GM23338 (cell line): Measurements from ENCODE around the gene APOL1. TPM values are rescaled to one million over a fixed set of nuclear protein-coding genes. Genes with fewer than 3 reads are reported as not detected.

ENCODE experiments used
- ATAC-seq: fragments of 200-7000 bp; cut with Tn5 transposase; 3 replicates; pipeline ENCODE4 v1.9.1; 2020
- DNase-seq: peaks from one replicate; pipeline ENCODE4 v3.0.0-alpha.2; 2015; ENCODE audit warnings: low spot score
- H2AFZ ChIP-seq: fragments of 200-600 bp; sonication (generic); 2 replicates; pipeline ENCODE4 v1.8.0; 2016; ENCODE audit warnings: antibody characterized with exemption, mild to moderate bottlenecking, moderate library complexity
- H3F3A ChIP-seq: fragments of 200-600 bp; sonication (generic); replicated peaks from 2 replicates; pipeline ENCODE4 v1.8.0; 2017; ENCODE audit warnings: antibody characterized with exemption, mixed run types, low read depth
- H3K27ac ChIP-seq: fragments of 200-600 bp; sonication (generic); 2 replicates; pipeline ENCODE4 v1.6.1; 2016; ENCODE audit warnings: low read depth
- H3K27me3 ChIP-seq: fragments of 200-600 bp; sonication (generic); 2 replicates; pipeline ENCODE4 v1.8.0; 2016; ENCODE audit warnings: mild to moderate bottlenecking, mixed run types, moderate library complexity; ENCODE audit not compliant: insufficient read depth
- H3K36me3 ChIP-seq: fragments of 200-600 bp; sonication (generic); 2 replicates; pipeline ENCODE4 v1.8.0; 2016; ENCODE audit warnings: mild to moderate bottlenecking; ENCODE audit not compliant: insufficient read depth
- H3K4me1 ChIP-seq: fragments of 200-600 bp; sonication (generic); 2 replicates; pipeline ENCODE4 v1.8.0; 2016; ENCODE audit warnings: mild to moderate bottlenecking, moderate library complexity; ENCODE audit not compliant: insufficient read depth
- H3K4me2 ChIP-seq: fragments of 200-600 bp; sonication (generic); 2 replicates; pipeline ENCODE4 v1.7.1; 2017; ENCODE audit warnings: mixed run types
- H3K4me3 ChIP-seq: fragments of 200-600 bp; sonication (generic); 2 replicates; pipeline ENCODE4 v1.6.1; 2016; ENCODE audit warnings: mixed run types
- H3K79me2 ChIP-seq: fragments of 200-600 bp; sonication (generic); replicated peaks from 2 replicates; pipeline ENCODE4 v1.8.0; 2017; ENCODE audit warnings: mild to moderate bottlenecking; ENCODE audit not compliant: insufficient read depth
- H3K9me2 ChIP-seq: fragments of 200-600 bp; sonication (generic); 2 replicates; pipeline ENCODE4 v1.8.0; 2017; ENCODE audit not compliant: insufficient read depth
- H4K20me1 ChIP-seq: fragments of 200-600 bp; sonication (generic); replicated peaks from 2 replicates; pipeline ENCODE4 v1.8.0; 2017; ENCODE audit warnings: mild to moderate bottlenecking; ENCODE audit not compliant: insufficient read depth
- H3K27ac Mint-ChIP-seq: 2 replicates; pipeline ENCODE4 v1.8.0; 2020; ENCODE audit warnings: inconsistent platforms, mild to moderate bottlenecking, moderate library complexity, mixed read lengths
- H3K27me3 Mint-ChIP-seq: 3 replicates; pipeline ENCODE4 v1.8.0; 2022; ENCODE audit warnings: low read depth, mild to moderate bottlenecking, moderate library complexity, mixed read lengths, inconsistent platforms; ENCODE audit not compliant: insufficient read depth, poor library complexity
- H3K36me3 Mint-ChIP-seq: 3 replicates; pipeline ENCODE4 v1.8.0; 2021; ENCODE audit warnings: low read depth, mild to moderate bottlenecking, inconsistent platforms, moderate library complexity, mixed read lengths
- H3K4me1 Mint-ChIP-seq: 3 replicates; pipeline ENCODE4 v1.8.0; 2020; ENCODE audit warnings: mild to moderate bottlenecking, inconsistent platforms, mixed read lengths
- H3K4me3 Mint-ChIP-seq: 3 replicates; pipeline ENCODE4 v1.8.0; 2021; ENCODE audit warnings: moderate library complexity, mild to moderate bottlenecking, inconsistent platforms, mixed read lengths
- H3K9me3 Mint-ChIP-seq: 3 replicates; pipeline ENCODE4 v1.8.0; 2020; ENCODE audit warnings: moderate library complexity, mild to moderate bottlenecking, inconsistent platforms, mixed read lengths
- CTCF ChIP-seq, 2 experiments: fragments of 200-600 bp in 1 of 2; sonication (generic) in 1 of 2; conservative IDR thresholded peaks; 2 replicates each; pipeline versions ENCODE4 v1.5.1 to v1.6.1; 2016 to 2017; ENCODE audit warnings: antibody characterized with exemption in 2 of 2, low read depth in 2 of 2, mild to moderate bottlenecking in 2 of 2, moderate library complexity in 1 of 2
- ETS1 ChIP-seq: IDR thresholded peaks from 2 replicates; pipeline ENCODE4 v1.6.1; 2016; ENCODE audit warnings: antibody characterized with exemption
- EZH2 ChIP-seq: fragments of 200-600 bp; sonication (generic); IDR thresholded peaks from one replicate; pipeline ENCODE4 v1.8.0; 2017; ENCODE audit warnings: antibody characterized with exemption, mild to moderate bottlenecking, low read depth; ENCODE audit not compliant: unreplicated experiment
- EZH2phosphoT487 ChIP-seq: fragments of 200-600 bp; sonication (generic); IDR thresholded peaks from one replicate; pipeline ENCODE4 v1.8.1; 2018; ENCODE audit warnings: antibody characterized with exemption; ENCODE audit not compliant: unreplicated experiment
- JUNB ChIP-seq: IDR thresholded peaks from one replicate; pipeline ENCODE4 v1.6.1; 2016; ENCODE audit warnings: antibody characterized with exemption; ENCODE audit not compliant: unreplicated experiment
- NANOG ChIP-seq: IDR thresholded peaks from 2 replicates; pipeline ENCODE4 v1.6.1; 2016; ENCODE audit warnings: antibody characterized with exemption, borderline replicate concordance
- POLR2AphosphoS5 ChIP-seq: IDR thresholded peaks from 2 replicates; pipeline ENCODE4 v1.6.1; 2016; ENCODE audit warnings: antibody characterized with exemption, low read depth
- REST ChIP-seq: IDR thresholded peaks from one replicate; pipeline ENCODE4 v1.6.1; 2018; ENCODE audit warnings: antibody characterized with exemption; ENCODE audit not compliant: unreplicated experiment
- ZNF114 ChIP-seq: fragments of 250-450 bp; sonication (Bioruptor Pico); IDR thresholded peaks from 2 replicates; pipeline ENCODE4 v1.5.0; 2020; ENCODE audit warnings: mild to moderate bottlenecking, moderate library complexity
- ZNF462 ChIP-seq: fragments of 250-450 bp; sonication (Bioruptor Pico); IDR thresholded peaks from 2 replicates; pipeline ENCODE4 v1.5.0; 2020; ENCODE audit warnings: mild to moderate bottlenecking, moderate library complexity
- polyA plus RNA-seq: library from polyadenylated mRNA; unstranded; fragments of >200 nt; fragmentation: Nextera tagmentation; extraction: Ambion mirVana; gene quantifications from 2 replicates; pipeline ENCODE4 v1.2.1, GENCODE V29; 2016
- total RNA-seq: library from RNA; depleted of rRNA; stranded (reverse); fragments of >200 nt; shearing (Covaris generic); gene quantifications from 2 replicates; pipeline ENCODE4 v1.2.3, GENCODE V29; 2014

APOL1 gene
- total and polyA plus RNA-seq, 2 experiments from 2014 or later = 0.11 TPM; not detected in 1

DNA sequence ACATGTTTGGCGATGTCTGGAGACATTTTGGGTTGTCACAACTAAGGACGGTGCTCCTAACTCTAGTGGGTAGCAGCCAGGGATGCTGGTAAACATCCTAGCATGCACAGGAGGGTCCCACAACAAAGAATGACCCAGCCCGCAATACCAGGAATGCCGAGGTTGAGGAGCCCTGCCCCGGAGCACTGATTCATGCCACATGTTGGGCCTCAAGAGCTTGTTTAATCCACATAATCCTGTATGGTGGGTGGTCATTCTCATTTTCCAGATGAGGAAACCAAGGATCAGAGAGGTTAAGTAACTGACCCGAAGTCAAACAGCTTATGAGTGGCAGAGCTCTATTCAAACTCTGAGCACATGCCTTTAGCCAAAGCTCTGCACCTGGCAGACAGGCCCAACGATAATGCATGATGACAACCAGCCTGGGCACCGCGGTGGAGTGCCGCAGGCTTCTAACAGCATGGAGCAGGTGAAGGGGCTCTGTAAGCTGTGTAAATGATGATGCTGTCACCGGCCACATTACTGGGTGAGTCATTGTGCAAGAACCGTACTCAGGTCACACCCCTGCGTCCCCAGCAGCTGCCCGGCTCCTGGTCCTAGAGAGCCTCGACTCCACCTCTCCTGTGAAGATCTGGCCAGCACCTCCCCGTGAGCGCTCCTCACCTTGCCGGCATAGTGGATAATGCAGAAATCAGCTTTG, 58.6 kb downstream of the APOL1 start (continued):
- TF ChIP-seq REST (no peak), ETS1 (no peak), ZNF114 (CRISPR knock-in tag) (no peak), NANOG (no peak), CTCF (conservative IDR thresholded peaks at IDR 0.05; ENCODE audit: low read depth in 2 of 2) (no peak), POLR2AphosphoS5 (no peak), JUNB (no peak)

DNA sequence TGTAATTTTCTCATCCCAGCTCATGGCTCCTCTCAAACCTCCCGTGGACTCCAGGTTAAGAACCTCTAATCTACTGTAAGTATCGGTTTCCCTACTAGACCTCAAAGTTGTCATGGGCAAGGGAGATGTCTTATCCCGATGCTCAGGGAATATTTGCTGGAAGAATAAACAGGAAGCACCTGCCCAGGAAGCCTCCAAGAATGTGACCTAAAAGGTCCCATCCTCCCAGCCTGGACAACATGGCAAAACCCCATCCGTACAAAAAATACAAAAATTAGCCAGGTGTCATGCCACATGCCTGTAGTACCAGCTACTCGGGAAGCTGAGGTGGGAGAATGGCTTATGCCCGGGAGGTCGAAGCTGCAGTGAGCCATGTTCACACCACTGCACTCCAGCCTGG, 62.4 kb downstream of the APOL1 start:
- Histone ChIP-seq H3K36me3 (peaks cover 60% of the 10 kb centered on the region), H3K9me2 (no peaks in the 10 kb centered on the region), H3K27ac (no peak overlapping the region), H3K4me2 (no peak overlapping the region), H3K79me2 (no peaks in the 10 kb centered on the region; the same call in 1 of the 2 replicates), H2AFZ (no peak overlapping the region), H3K4me1 (no peaks in the 10 kb centered on the region), H3F3A (no peaks in the 10 kb centered on the region), H3K27me3 (no peaks in the 10 kb centered on the region), H4K20me1 (peaks cover under 1% of the 10 kb centered on the region), H3K4me3 (no peak overlapping the region)
- Mint-ChIP-seq H3K4me3 (no peak overlapping the region), H3K9me3 (no peaks in the 10 kb centered on the region), H3K36me3 (peaks cover 87% of the 10 kb centered on the region), H3K4me1 (no peaks in the 10 kb centered on the region), H3K27me3 (peaks cover 5% of the 10 kb centered on the region), H3K27ac (no peak overlapping the region; the same call in 1 of the 2 replicates)
- no peak for ATAC-seq
- DNase-seq = no peak
- TF ChIP-seq ZNF462 (CRISPR knock-in tag) = no peak
- TF ChIP-seq ETS1 = no peak
- TF ChIP-seq EZH2phosphoT487 = no peak
- TF ChIP-seq EZH2 = no peak
